Activated B cell treated with CpG ODN at 0.5 μM for 24 hours (primary cell): Measurements from ENCODE around the gene KIRREL3. TPM values are rescaled to one million over a fixed set of nuclear protein-coding genes. Genes with fewer than 3 reads are reported as not detected.

Experiments
- ATAC-seq: fragments of 200-7000 bp; cut with Tn5 transposase; one replicate; pipeline ENCODE4 v1.10.0; 2021; ENCODE audit warnings: low read depth, mild to moderate bottlenecking, moderate library complexity
- CTCF ChIA-PET: fragments of 350-600 bp; sonication (Branson Sonifier 250); formaldehyde crosslinking; loops from one replicate; lab custom pipeline; 2021; ENCODE audit warnings: antibody characterized with exemption; lab: Charles Lee
- POLR2A ChIA-PET: fragments of 350-600 bp; sonication (Branson Sonifier 250); formaldehyde crosslinking; loops from one replicate; lab custom pipeline; 2021; ENCODE audit warnings: antibody characterized with exemption; lab: Charles Lee
- DNase-seq: peaks from one replicate; pipeline ENCODE4 v3.0.0; 2022
- H3K27ac Mint-ChIP-seq: one replicate; pipeline ENCODE4 v1.8.0; 2020; ENCODE audit warnings: mixed read lengths
- H3K27me3 Mint-ChIP-seq: one replicate; pipeline ENCODE4 v1.8.0; 2021; ENCODE audit warnings: mixed read lengths
- H3K36me3 Mint-ChIP-seq: one replicate; pipeline ENCODE4 v1.8.0; 2021; ENCODE audit warnings: low read depth, mixed read lengths
- H3K4me1 Mint-ChIP-seq: one replicate; pipeline ENCODE4 v1.8.0; 2021; ENCODE audit warnings: mixed read lengths
- H3K4me3 Mint-ChIP-seq: one replicate; pipeline ENCODE4 v1.8.0; 2020; ENCODE audit warnings: mild to moderate bottlenecking, mixed read lengths
- H3K9me3 Mint-ChIP-seq: one replicate; pipeline ENCODE4 v1.8.0; 2020; ENCODE audit warnings: mixed read lengths
- intact Hi-C: fragments of 100-400 bp; cut with micrococcal nuclease; formaldehyde crosslinking; loops from one replicate; pipeline ENCODE4 v1.15.1; 2024
- total RNA-seq: library from RNA; stranded (reverse); gene quantifications from 2 replicates; pipeline ENCODE4 v1.2.3, GENCODE V29; 2022
- TF ChIP-seq, protein P1 (sequence below): fragments of 200-600 bp; IDR thresholded peaks from one replicate; pipeline ENCODE4 v1.8.0; 2022; ENCODE audit warnings: antibody characterized with exemption, mild to moderate bottlenecking

The KIRREL3 gene
- total RNA-seq, 1 donor from 2014 or later, result not detected

DNA sequence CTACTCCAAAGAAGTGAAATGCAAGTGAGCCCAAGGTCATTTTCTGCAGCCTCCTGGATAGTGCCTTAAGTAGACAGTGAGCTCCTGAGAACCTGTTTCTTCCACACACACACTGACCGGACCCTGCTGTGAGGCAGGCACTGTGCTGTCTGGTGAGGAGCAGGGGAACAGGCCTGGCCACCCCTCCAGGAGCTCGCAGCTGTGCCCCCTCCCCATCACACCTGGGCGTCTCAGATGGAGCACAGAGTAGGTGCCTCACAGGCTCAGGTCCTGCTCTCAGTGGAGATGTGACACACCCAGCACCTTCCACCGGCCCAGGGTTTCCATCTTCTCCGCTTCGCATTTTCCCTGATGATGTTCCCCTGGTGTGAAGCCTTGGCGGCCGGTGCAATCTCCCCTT is 470.2 kb downstream of the KIRREL3 start:
- TF ChIP-seq, protein P1, sequence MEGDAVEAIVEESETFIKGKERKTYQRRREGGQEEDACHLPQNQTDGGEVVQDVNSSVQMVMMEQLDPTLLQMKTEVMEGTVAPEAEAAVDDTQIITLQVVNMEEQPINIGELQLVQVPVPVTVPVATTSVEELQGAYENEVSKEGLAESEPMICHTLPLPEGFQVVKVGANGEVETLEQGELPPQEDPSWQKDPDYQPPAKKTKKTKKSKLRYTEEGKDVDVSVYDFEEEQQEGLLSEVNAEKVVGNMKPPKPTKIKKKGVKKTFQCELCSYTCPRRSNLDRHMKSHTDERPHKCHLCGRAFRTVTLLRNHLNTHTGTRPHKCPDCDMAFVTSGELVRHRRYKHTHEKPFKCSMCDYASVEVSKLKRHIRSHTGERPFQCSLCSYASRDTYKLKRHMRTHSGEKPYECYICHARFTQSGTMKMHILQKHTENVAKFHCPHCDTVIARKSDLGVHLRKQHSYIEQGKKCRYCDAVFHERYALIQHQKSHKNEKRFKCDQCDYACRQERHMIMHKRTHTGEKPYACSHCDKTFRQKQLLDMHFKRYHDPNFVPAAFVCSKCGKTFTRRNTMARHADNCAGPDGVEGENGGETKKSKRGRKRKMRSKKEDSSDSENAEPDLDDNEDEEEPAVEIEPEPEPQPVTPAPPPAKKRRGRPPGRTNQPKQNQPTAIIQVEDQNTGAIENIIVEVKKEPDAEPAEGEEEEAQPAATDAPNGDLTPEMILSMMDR, result no peak
- POLR2A ChIA-PET, result no interaction called here
- DNase-seq (no peak), ATAC-seq (no peak)
- no peaks in the 10 kb centered on the region for H3K9me3 Mint-ChIP-seq
- intact Hi-C loops, result no loop called here
- CTCF ChIA-PET, result interaction anchor here (1.1 kb wide), 1 partner anchor 10 kb away, joined by 4 read pairs; no protein-coding TSS in a partner anchor
- H3K27me3 Mint-ChIP-seq, result peaks cover 3% of the 10 kb centered on the region
- no peak overlapping the region for H3K4me3 Mint-ChIP-seq
- no peaks in the 10 kb centered on the region for H3K4me1 Mint-ChIP-seq
- H3K27ac Mint-ChIP-seq, result no peak overlapping the region
- no peaks in the 10 kb centered on the region for H3K36me3 Mint-ChIP-seq

DNA sequence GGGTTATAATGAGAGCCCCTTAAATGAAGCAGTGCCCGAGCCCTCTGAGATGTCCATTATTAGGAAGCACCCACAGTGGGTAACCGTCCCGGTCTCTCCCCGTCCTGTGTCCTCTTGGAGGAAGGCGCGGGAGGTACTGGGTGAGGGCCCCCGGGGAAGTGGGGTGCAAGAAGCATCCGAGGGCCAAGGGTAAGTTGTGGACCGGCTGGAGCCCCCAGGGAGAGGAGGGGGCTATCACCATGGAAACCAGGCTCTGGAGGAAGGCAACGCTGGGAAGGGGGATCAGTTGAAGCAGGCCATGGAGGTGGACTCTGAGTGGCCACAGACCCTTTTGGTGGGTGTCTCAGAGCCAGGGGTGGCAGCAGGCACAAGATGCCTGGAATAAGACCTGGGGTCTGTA is 471.5 kb downstream of the KIRREL3 start:
- no peak overlapping the region for H3K27ac Mint-ChIP-seq
- no peak for ATAC-seq
- no peaks in the 10 kb centered on the region for H3K36me3 Mint-ChIP-seq

DNA sequence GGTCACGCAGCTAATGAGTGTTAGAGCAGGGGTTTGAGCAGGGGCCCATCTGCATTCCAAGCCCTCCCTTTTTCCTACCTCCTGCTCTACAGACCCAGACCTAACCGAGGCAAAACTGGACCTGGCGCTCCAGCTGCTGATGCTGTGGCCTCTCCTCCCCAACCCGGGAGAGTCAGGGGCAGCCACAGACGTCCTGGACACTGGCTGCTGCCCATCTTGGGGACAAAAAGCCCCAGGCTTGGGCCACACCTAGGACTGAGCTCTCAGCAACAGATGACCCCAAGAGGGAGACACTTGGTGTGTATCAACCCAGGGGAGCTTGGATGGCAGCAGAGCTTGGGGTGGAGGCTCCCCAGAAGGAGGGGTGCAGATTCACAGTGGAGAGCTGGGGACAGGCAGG is 472.5 kb downstream of the KIRREL3 start:
- TF ChIP-seq, protein P1, result no peak
- no peaks in the 10 kb centered on the region for H3K9me3 Mint-ChIP-seq
- H3K27me3 Mint-ChIP-seq, result peaks cover 6% of the 10 kb centered on the region
- no peak overlapping the region for H3K27ac Mint-ChIP-seq
- DNase-seq (no peak), ATAC-seq (no peak)
- intact Hi-C loops, result no loop called here
- ChIA-PET POLR2A (no interaction called here), CTCF (no interaction called here)
- no peaks in the 10 kb centered on the region for H3K4me1 Mint-ChIP-seq
- H3K4me3 Mint-ChIP-seq, result no peak overlapping the region
- no peaks in the 10 kb centered on the region for H3K36me3 Mint-ChIP-seq

More for the DNA sequence above, 471.5 kb downstream of the KIRREL3 start:
- Mint-ChIP-seq H3K9me3 (no peaks in the 10 kb centered on the region), H3K4me3 (no peak overlapping the region), H3K27me3 (peaks cover 6% of the 10 kb centered on the region), H3K4me1 (no peaks in the 10 kb centered on the region)
- TF ChIP-seq, protein P1, result no peak
- intact Hi-C loops, result no loop called here
- ChIA-PET POLR2A (no interaction called here), CTCF (no interaction called here)
- DNase-seq, result no peak

DNA sequence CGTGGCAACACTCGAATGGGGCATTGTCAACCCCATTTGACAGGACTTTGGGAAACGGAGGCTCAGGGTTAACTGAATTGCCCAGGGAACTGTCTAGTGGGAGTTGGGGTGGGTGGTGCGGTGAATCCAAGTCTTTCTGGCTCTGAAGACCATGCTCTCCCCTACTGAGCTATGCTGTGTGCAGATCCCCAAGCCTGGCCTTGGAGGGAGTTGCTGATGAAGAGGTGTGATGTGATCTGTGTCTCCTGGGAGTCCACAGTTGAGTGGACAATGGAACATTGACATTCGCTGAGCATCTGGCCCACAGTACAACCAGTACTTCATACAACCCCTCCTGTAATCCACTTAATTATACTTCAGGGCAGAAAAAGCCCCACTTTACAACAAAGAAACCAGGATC is 472.9 kb downstream of the KIRREL3 start:
- intact Hi-C loops, result no loop called here

DNA sequence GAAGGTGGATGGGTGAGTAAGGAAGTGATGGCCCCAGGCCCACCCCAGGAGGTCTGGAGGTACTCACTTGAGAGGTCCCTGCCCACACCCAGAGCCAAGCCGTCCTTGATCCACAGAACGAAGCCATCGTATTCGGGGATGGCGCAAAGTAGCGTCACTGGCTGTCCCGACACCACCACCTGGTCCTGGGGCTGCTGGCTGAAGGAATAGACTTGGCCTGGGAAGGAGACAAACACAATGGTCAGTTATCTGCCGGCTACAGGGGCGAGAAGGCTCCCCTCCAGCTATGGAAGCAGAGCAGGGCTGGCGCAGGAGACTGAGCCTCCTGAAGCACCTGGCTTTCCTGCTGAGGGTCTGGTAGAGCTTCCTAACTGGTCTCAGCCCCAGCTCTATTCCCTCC is 474.1 kb downstream of the KIRREL3 start:
- intact Hi-C loops, result no loop called here
- Mint-ChIP-seq H3K36me3 (no peaks in the 10 kb centered on the region), H3K27ac (no peak overlapping the region), H3K27me3 (peaks cover 6% of the 10 kb centered on the region), H3K4me3 (no peak overlapping the region), H3K4me1 (no peaks in the 10 kb centered on the region), H3K9me3 (no peaks in the 10 kb centered on the region)
- ChIA-PET CTCF (no interaction called here), POLR2A (no interaction called here)
- TF ChIP-seq, protein P1, result no peak
- no peak for DNase-seq
- ATAC-seq, result no peak

More for the DNA sequence above, 472.9 kb downstream of the KIRREL3 start:
- ATAC-seq (no peak), DNase-seq (no peak)
- ChIA-PET POLR2A (no interaction called here), CTCF (no interaction called here)
- H3K9me3 Mint-ChIP-seq, result no peaks in the 10 kb centered on the region
- TF ChIP-seq, protein P1, result no peak
- H3K4me3 Mint-ChIP-seq, result no peak overlapping the region
- H3K27ac Mint-ChIP-seq, result no peak overlapping the region
- H3K36me3 Mint-ChIP-seq, result no peaks in the 10 kb centered on the region
- H3K27me3 Mint-ChIP-seq, result peaks cover 6% of the 10 kb centered on the region
- H3K4me1 Mint-ChIP-seq, result no peaks in the 10 kb centered on the region
